ENCODE measurements around the gene DQX1.

DNA sequence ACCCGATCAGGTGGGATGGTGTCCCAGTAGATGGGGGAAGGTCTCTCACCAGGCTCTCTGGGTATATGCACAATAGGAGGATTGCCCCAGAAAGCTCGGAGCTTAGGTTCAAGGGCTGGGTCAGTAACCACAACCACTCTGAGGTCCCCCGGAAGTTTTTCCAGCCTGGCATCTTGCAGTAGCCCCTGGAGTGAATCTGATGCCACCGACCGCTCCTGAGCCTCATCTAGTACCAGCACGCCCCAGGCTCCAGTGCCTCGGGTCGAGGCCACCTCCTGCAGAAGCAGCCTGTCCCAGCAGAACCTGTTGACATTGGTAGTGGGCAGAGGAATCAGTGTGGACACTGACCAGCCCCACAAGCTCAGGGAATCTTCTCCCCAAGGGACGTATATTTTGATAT is 2.0 kb downstream of the DQX1 start:
- TF ChIP-seq EZH2 (IDR thresholded peaks at IDR 0.05; ENCODE audit: low read depth, unreplicated experiment) (no peak), POLR2AphosphoS5 (IDR thresholded peaks at IDR 0.05; ENCODE audit: low read depth) (no peak), STAT1 (IDR thresholded peaks at IDR 0.05; ENCODE audit: unreplicated experiment) (no peak), EZH2phosphoT487 (IDR thresholded peaks at IDR 0.05; ENCODE audit: unreplicated experiment) (no peak), NANOG (IDR thresholded peaks at IDR 0.05; ENCODE audit: borderline replicate concordance) (no peak), JUNB (IDR thresholded peaks at IDR 0.05; ENCODE audit: unreplicated experiment) (no peak), CREB1 (CRISPR knock-in tag; IDR thresholded peaks at IDR 0.05; ENCODE audit: low read depth) (no peak), ZNF114 (CRISPR knock-in tag; IDR thresholded peaks at IDR 0.05) (no peak)
- TF ChIP-seq, protein P1, sequence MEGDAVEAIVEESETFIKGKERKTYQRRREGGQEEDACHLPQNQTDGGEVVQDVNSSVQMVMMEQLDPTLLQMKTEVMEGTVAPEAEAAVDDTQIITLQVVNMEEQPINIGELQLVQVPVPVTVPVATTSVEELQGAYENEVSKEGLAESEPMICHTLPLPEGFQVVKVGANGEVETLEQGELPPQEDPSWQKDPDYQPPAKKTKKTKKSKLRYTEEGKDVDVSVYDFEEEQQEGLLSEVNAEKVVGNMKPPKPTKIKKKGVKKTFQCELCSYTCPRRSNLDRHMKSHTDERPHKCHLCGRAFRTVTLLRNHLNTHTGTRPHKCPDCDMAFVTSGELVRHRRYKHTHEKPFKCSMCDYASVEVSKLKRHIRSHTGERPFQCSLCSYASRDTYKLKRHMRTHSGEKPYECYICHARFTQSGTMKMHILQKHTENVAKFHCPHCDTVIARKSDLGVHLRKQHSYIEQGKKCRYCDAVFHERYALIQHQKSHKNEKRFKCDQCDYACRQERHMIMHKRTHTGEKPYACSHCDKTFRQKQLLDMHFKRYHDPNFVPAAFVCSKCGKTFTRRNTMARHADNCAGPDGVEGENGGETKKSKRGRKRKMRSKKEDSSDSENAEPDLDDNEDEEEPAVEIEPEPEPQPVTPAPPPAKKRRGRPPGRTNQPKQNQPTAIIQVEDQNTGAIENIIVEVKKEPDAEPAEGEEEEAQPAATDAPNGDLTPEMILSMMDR (conservative IDR thresholded peaks at IDR 0.05; ENCODE audit: low read depth in 2 of 2), result no peak
- TF ChIP-seq, protein P2, sequence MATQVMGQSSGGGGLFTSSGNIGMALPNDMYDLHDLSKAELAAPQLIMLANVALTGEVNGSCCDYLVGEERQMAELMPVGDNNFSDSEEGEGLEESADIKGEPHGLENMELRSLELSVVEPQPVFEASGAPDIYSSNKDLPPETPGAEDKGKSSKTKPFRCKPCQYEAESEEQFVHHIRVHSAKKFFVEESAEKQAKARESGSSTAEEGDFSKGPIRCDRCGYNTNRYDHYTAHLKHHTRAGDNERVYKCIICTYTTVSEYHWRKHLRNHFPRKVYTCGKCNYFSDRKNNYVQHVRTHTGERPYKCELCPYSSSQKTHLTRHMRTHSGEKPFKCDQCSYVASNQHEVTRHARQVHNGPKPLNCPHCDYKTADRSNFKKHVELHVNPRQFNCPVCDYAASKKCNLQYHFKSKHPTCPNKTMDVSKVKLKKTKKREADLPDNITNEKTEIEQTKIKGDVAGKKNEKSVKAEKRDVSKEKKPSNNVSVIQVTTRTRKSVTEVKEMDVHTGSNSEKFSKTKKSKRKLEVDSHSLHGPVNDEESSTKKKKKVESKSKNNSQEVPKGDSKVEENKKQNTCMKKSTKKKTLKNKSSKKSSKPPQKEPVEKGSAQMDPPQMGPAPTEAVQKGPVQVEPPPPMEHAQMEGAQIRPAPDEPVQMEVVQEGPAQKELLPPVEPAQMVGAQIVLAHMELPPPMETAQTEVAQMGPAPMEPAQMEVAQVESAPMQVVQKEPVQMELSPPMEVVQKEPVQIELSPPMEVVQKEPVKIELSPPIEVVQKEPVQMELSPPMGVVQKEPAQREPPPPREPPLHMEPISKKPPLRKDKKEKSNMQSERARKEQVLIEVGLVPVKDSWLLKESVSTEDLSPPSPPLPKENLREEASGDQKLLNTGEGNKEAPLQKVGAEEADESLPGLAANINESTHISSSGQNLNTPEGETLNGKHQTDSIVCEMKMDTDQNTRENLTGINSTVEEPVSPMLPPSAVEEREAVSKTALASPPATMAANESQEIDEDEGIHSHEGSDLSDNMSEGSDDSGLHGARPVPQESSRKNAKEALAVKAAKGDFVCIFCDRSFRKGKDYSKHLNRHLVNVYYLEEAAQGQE (IDR thresholded peaks at IDR 0.05; ENCODE audit: unreplicated experiment), result no peak
- TF ChIP-seq, protein P3, sequence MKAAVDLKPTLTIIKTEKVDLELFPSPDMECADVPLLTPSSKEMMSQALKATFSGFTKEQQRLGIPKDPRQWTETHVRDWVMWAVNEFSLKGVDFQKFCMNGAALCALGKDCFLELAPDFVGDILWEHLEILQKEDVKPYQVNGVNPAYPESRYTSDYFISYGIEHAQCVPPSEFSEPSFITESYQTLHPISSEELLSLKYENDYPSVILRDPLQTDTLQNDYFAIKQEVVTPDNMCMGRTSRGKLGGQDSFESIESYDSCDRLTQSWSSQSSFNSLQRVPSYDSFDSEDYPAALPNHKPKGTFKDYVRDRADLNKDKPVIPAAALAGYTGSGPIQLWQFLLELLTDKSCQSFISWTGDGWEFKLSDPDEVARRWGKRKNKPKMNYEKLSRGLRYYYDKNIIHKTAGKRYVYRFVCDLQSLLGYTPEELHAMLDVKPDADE (IDR thresholded peaks at IDR 0.05), result no peak

Measured in GM23338 (cell line).